Gastroesophageal sphincter (tissue), 3 donors: ENCODE data around the gene GNG3.

Experiments used
- CTCF ChIP-seq, 4 experiments: fragments of 200-600 bp in 2 of 4; fragments of 450-650 bp in 2 of 4; sonication (generic) in 1 of 4; IDR thresholded peaks; one replicate each; pipeline ENCODE4 v1.5.1; 2017 to 2019; ENCODE audit warnings: antibody characterized with exemption in 4 of 4, mild to moderate bottlenecking in 2 of 4, moderate library complexity in 2 of 4
- EP300 ChIP-seq: sonication (generic); formaldehyde crosslinking; IDR thresholded peaks from one replicate; pipeline ENCODE4 v1.6.1; 2017; ENCODE audit warnings: antibody characterized with exemption, mild to moderate bottlenecking
- POLR2A ChIP-seq, 2 donors: fragments of 450-650 bp; IDR thresholded peaks; one replicate each; pipeline ENCODE4 v1.6.1; 2017; ENCODE audit warnings: antibody characterized with exemption in 2 of 2, mild to moderate bottlenecking in 2 of 2, moderate library complexity in 1 of 2

- TF ChIP-seq CTCF (IDR thresholded peaks at IDR 0.05), result no peak
- no peak for TF ChIP-seq POLR2A (IDR thresholded peaks at IDR 0.05)
- TF ChIP-seq EP300, result no peak
Measured at GRCh38 chr11:62677714-62678113, 29.8 kb upstream of the GNG3 start.
